BE2C (cell line): Measurements from ENCODE around the gene SKA1.

ENCODE experiments used
- DNase-seq: peaks from one replicate; pipeline ENCODE4 v3.0.0-alpha.2; 2020
- H3K27me3 ChIP-seq: fragments of 250-450 bp; sonication (Bioruptor Pico); 2 replicates; pipeline ENCODE4 v1.5.1; 2020; ENCODE audit warnings: mild to moderate bottlenecking
- H3K36me3 ChIP-seq: fragments of 250-450 bp; sonication (Bioruptor Pico); 2 replicates; pipeline ENCODE4 v1.5.1; 2020; ENCODE audit warnings: mild to moderate bottlenecking
- H3K4me1 ChIP-seq: fragments of 250-450 bp; sonication (Bioruptor Pico); 2 replicates; pipeline ENCODE4 v1.5.1; 2020
- H3K4me3 ChIP-seq: 2 replicates; pipeline ENCODE4 v1.5.1; 2011; ENCODE audit warnings: low read depth, low read length
- H3K9me3 ChIP-seq: fragments of 250-450 bp; sonication (Bioruptor Pico); 2 replicates; pipeline ENCODE4 v1.5.1; 2020
- CTCF ChIP-seq: IDR thresholded peaks from 2 replicates; pipeline ENCODE4 v1.5.1; 2012; ENCODE audit warnings: mild to moderate bottlenecking, low read depth, low read length

SKA1 gene

GRCh38 chr18:50338715-50339114, 36.1 kb upstream of the SKA1 start:
- Histone ChIP-seq H3K4me3 (no peak overlapping the region), H3K4me1 (no peaks in the 10 kb centered on the region), H3K9me3 (no peaks in the 10 kb centered on the region), H3K36me3 (no peaks in the 10 kb centered on the region), H3K27me3 (no peaks in the 10 kb centered on the region)
- no peak for TF ChIP-seq CTCF
- DNase-seq = no peak

GRCh38 chr18:50340078-50340477, 34.8 kb upstream of the SKA1 start:
- no peak for TF ChIP-seq CTCF
- no peaks in the 10 kb centered on the region for H3K9me3 ChIP-seq
- H3K4me1 ChIP-seq = no peaks in the 10 kb centered on the region
- no peaks in the 10 kb centered on the region for H3K27me3 ChIP-seq
- DNase-seq = no peak
- H3K36me3 ChIP-seq = no peaks in the 10 kb centered on the region
- no peak overlapping the region for H3K4me3 ChIP-seq

- Histone ChIP-seq H3K4me3 (no peak overlapping the region), H3K4me1 (no peaks in the 10 kb centered on the region), H3K36me3 (no peaks in the 10 kb centered on the region), H3K9me3 (no peaks in the 10 kb centered on the region), H3K27me3 (no peaks in the 10 kb centered on the region)
- no peak for DNase-seq
- TF ChIP-seq CTCF = no peak
Observed at GRCh38 chr18:50341443-50341842, 33.4 kb upstream of the SKA1 start.

- DNase-seq = no peak
- TF ChIP-seq CTCF = no peak
- no peaks in the 10 kb centered on the region for H3K9me3 ChIP-seq
- no peak overlapping the region for H3K4me3 ChIP-seq
- no peaks in the 10 kb centered on the region for H3K36me3 ChIP-seq
- H3K4me1 ChIP-seq = no peaks in the 10 kb centered on the region
- H3K27me3 ChIP-seq = no peaks in the 10 kb centered on the region
Observed at GRCh38 chr18:50350699-50351098, 24.1 kb upstream of the SKA1 start.

GRCh38 chr18:50356036-50356945, 18.6 kb upstream of the SKA1 start:
- no peak overlapping the region for H3K4me3 ChIP-seq
- no peaks in the 10 kb centered on the region for H3K4me1 ChIP-seq
- H3K36me3 ChIP-seq = no peaks in the 10 kb centered on the region
- TF ChIP-seq CTCF = no peak
- DNase-seq = no peak
- H3K9me3 ChIP-seq = no peaks in the 10 kb centered on the region
- H3K27me3 ChIP-seq = no peaks in the 10 kb centered on the region

GRCh38 chr18:50358844-50359243, 16.0 kb upstream of the SKA1 start:
- no peak for TF ChIP-seq CTCF
- no peaks in the 10 kb centered on the region for H3K9me3 ChIP-seq
- H3K36me3 ChIP-seq = no peaks in the 10 kb centered on the region
- no peaks in the 10 kb centered on the region for H3K27me3 ChIP-seq
- H3K4me3 ChIP-seq = no peak overlapping the region
- DNase-seq = no peak
- H3K4me1 ChIP-seq = no peaks in the 10 kb centered on the region
